ENCODE data around the gene TEX53.

TEX53 gene

DNA sequence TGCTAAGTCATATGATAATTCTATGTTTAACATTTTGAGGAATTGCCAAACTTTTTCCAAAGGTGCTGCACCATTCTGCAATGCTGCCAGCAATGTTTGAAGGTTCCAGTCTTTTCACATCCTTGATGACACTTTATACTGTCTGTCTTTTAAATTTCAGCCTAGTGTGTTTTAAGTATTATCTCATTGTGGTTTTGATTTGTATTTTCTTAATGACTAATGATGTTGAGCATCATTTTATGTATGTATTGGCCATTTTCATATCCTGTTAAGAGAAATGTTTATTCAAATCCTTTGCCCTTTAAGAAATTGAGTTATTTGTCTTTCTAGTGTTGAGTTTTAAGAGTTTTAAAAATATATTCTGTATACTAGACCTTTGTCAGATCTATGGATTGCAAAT is 29.4 kb upstream of the TEX53 start:
- no peaks in the 10 kb centered on the region for H3K27me3 ChIP-seq (ENCODE audit: low read length)
- H3K27ac ChIP-seq (ENCODE audit: low read depth, low read length), result no peak overlapping the region
- TF ChIP-seq CTCF (IDR thresholded peaks at IDR 0.05; ENCODE audit: insufficient read depth, low read length, poor library complexity, severe bottlenecking) (no peak), EZH2phosphoT487 (conservative IDR thresholded peaks at IDR 0.05; ENCODE audit: low read length) (no peak)
- H2AFZ ChIP-seq (ENCODE audit: low read depth, low read length, severe bottlenecking), result no peak overlapping the region
- H3K9me2 ChIP-seq (replicated peaks; ENCODE audit: insufficient read depth, low read length), result no peaks in the 10 kb centered on the region
- no peak overlapping the region for H3K4me2 ChIP-seq (ENCODE audit: low read depth, low read length, poor library complexity, severe bottlenecking)
- H3K79me2 ChIP-seq (ENCODE audit: insufficient read depth, low read length), result no peaks in the 10 kb centered on the region
- no peak overlapping the region for H3K4me3 ChIP-seq (ENCODE audit: insufficient read depth, low read length, poor library complexity, severe bottlenecking)
- H3K36me3 ChIP-seq (ENCODE audit: low read length), result no peaks in the 10 kb centered on the region
- H4K20me1 ChIP-seq (ENCODE audit: low read depth, low read length), result no peaks in the 10 kb centered on the region
- no peaks in the 10 kb centered on the region for H3K9me3 ChIP-seq (ENCODE audit: insufficient read depth, low read length)
- H3F3A ChIP-seq (ENCODE audit: insufficient read depth), result no peaks in the 10 kb centered on the region
- H3K9ac ChIP-seq (ENCODE audit: low read length), result no peak overlapping the region

GRCh38 chr9:114685951-114686350 is 28.3 kb upstream of the TEX53 start:
- H3K9me3 ChIP-seq (ENCODE audit: insufficient read depth, low read length), result no peaks in the 10 kb centered on the region
- no peak overlapping the region for H3K4me3 ChIP-seq (ENCODE audit: insufficient read depth, low read length, poor library complexity, severe bottlenecking)
- H3K79me2 ChIP-seq (ENCODE audit: insufficient read depth, low read length), result no peaks in the 10 kb centered on the region
- no peak overlapping the region for H3K27ac ChIP-seq (ENCODE audit: low read depth, low read length)
- no peaks in the 10 kb centered on the region for H3F3A ChIP-seq (ENCODE audit: insufficient read depth)
- H3K4me2 ChIP-seq (ENCODE audit: low read depth, low read length, poor library complexity, severe bottlenecking), result no peak overlapping the region
- H4K20me1 ChIP-seq (ENCODE audit: low read depth, low read length), result no peaks in the 10 kb centered on the region
- no peak overlapping the region for H2AFZ ChIP-seq (ENCODE audit: low read depth, low read length, severe bottlenecking)
- no peak overlapping the region for H3K9ac ChIP-seq (ENCODE audit: low read length)
- H3K9me2 ChIP-seq (replicated peaks; ENCODE audit: insufficient read depth, low read length), result no peaks in the 10 kb centered on the region
- no peaks in the 10 kb centered on the region for H3K36me3 ChIP-seq (ENCODE audit: low read length)
- H3K27me3 ChIP-seq (ENCODE audit: low read length), result no peaks in the 10 kb centered on the region
- TF ChIP-seq EZH2phosphoT487 (conservative IDR thresholded peaks at IDR 0.05; ENCODE audit: low read length) (no peak), CTCF (IDR thresholded peaks at IDR 0.05; ENCODE audit: insufficient read depth, low read length, poor library complexity, severe bottlenecking) (no peak)

DNA sequence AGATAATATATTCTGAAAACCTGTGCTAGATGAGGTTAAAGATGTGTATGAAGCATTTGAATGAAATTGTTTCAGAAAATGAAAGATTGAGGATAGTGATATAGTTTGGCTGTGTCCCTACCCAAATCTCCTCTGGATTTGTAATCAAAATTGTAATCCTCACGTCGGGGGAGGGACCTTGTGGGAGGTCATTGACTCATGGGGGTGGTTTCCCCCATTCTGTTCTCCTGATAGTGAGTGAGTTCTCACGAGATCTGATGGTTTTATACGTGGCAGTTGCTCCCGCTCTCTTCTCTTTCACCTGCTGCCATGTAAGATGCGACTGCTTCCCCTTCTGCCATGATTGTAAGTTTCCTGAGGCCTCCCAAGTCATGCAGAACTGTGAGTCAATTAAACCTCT is 26.4 kb upstream of the TEX53 start:
- no peak overlapping the region for H3K4me3 ChIP-seq (ENCODE audit: insufficient read depth, low read length, poor library complexity, severe bottlenecking)
- H3F3A ChIP-seq (ENCODE audit: insufficient read depth), result no peaks in the 10 kb centered on the region
- H3K27ac ChIP-seq (ENCODE audit: low read depth, low read length), result no peak overlapping the region
- no peaks in the 10 kb centered on the region for H3K27me3 ChIP-seq (ENCODE audit: low read length)
- H3K4me2 ChIP-seq (ENCODE audit: low read depth, low read length, poor library complexity, severe bottlenecking), result no peak overlapping the region
- no peaks in the 10 kb centered on the region for H3K79me2 ChIP-seq (ENCODE audit: insufficient read depth, low read length)
- H3K9me3 ChIP-seq (ENCODE audit: insufficient read depth, low read length), result no peaks in the 10 kb centered on the region
- no peak overlapping the region for H3K9ac ChIP-seq (ENCODE audit: low read length)
- no peak overlapping the region for H2AFZ ChIP-seq (ENCODE audit: low read depth, low read length, severe bottlenecking)
- no peak for TF ChIP-seq EZH2phosphoT487 (conservative IDR thresholded peaks at IDR 0.05; ENCODE audit: low read length)
- no peak for TF ChIP-seq CTCF (IDR thresholded peaks at IDR 0.05; ENCODE audit: insufficient read depth, low read length, poor library complexity, severe bottlenecking)
- no peaks in the 10 kb centered on the region for H3K9me2 ChIP-seq (replicated peaks; ENCODE audit: insufficient read depth, low read length)
- H3K36me3 ChIP-seq (ENCODE audit: low read length), result no peaks in the 10 kb centered on the region
- H4K20me1 ChIP-seq (ENCODE audit: low read depth, low read length), result no peaks in the 10 kb centered on the region

DNA sequence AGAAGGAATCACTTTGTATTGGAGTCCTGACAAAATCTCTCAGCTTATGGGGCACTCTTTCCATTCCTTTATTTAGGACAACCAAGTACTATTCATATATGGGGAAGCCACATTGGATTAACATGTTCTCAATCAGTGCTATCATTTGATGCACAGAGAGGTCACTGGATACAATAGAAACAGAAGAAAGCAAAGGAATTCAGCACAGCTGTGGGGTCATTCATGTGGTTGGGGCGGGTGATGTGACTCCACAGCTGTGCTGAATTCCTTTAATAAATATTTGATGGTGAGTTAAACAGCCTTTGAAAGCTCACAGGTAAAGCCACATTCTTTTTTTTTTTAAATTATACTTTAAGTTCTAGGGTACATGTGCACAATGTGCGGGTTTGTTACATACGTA is 25.2 kb upstream of the TEX53 start:
- Histone ChIP-seq H3K4me3 (ENCODE audit: insufficient read depth, low read length, poor library complexity, severe bottlenecking) (no peak overlapping the region), H3K9ac (ENCODE audit: low read length) (no peak overlapping the region), H4K20me1 (ENCODE audit: low read depth, low read length) (no peaks in the 10 kb centered on the region), H3K27me3 (ENCODE audit: low read length) (no peaks in the 10 kb centered on the region), H3F3A (ENCODE audit: insufficient read depth) (no peaks in the 10 kb centered on the region), H3K4me2 (ENCODE audit: low read depth, low read length, poor library complexity, severe bottlenecking) (no peak overlapping the region), H3K27ac (ENCODE audit: low read depth, low read length) (no peak overlapping the region), H3K9me2 (replicated peaks; ENCODE audit: insufficient read depth, low read length) (no peaks in the 10 kb centered on the region), H3K79me2 (ENCODE audit: insufficient read depth, low read length) (no peaks in the 10 kb centered on the region), H3K9me3 (ENCODE audit: insufficient read depth, low read length) (no peaks in the 10 kb centered on the region), H2AFZ (ENCODE audit: low read depth, low read length, severe bottlenecking) (no peak overlapping the region), H3K36me3 (ENCODE audit: low read length) (no peaks in the 10 kb centered on the region)
- TF ChIP-seq CTCF (IDR thresholded peaks at IDR 0.05; ENCODE audit: insufficient read depth, low read length, poor library complexity, severe bottlenecking), result no peak
- TF ChIP-seq EZH2phosphoT487 (conservative IDR thresholded peaks at IDR 0.05; ENCODE audit: low read length), result no peak

Data from SU-DHL-6 (cell line).